ENCODE measurements around the gene ERCC6.

ERCC6 gene

GRCh38 chr10:49532461-49532860 is 6.5 kb downstream of the ERCC6 start:
- Mint-ChIP-seq H3K27me3 (no peaks in the 10 kb centered on the region), H3K27ac (no peak overlapping the region), H3K4me1 (ENCODE audit: low read depth) (peaks cover 28% of the 10 kb centered on the region), H3K36me3 (ENCODE audit: low read depth) (peaks cover 56% of the 10 kb centered on the region), H3K4me3 (no peak overlapping the region), H3K9me3 (no peaks in the 10 kb centered on the region)
- no peak for DNase-seq

DNA sequence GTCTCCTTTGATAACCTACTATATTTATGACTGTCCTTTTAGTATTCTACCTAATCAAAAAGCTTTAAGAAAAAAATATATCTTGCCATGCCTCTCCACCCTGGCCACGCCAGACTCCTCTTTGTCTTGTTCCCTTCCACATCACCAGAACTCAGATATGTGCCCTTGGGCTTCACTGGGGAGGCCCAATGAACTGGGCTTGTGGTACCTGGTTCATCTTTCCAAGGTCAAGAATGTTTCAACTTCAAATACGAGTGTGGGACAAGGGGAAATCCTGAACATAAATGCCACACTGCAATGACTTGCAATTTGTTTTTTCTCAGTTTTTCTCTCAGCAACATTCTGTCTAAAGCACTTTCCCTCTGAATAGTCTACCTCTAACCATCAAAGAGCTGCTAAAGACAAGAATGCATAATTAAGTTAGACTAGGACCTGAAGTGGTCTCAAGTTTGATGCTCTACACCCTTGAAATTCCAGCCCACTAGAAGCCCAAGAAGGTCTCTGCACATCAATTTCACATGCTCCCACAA is 9.9 kb downstream of the ERCC6 start:
- Mint-ChIP-seq H3K4me3 (no peak overlapping the region), H3K27me3 (no peaks in the 10 kb centered on the region), H3K4me1 (ENCODE audit: low read depth) (peaks cover 10% of the 10 kb centered on the region), H3K36me3 (ENCODE audit: low read depth) (peaks cover 76% of the 10 kb centered on the region), H3K27ac (no peak overlapping the region), H3K9me3 (no peaks in the 10 kb centered on the region)
- DNase-seq: no peak

- no peaks in the 10 kb centered on the region for H3K27me3 Mint-ChIP-seq
- no peak overlapping the region for H3K27ac Mint-ChIP-seq
- peaks cover 87% of the 10 kb centered on the region for H3K36me3 Mint-ChIP-seq (ENCODE audit: low read depth)
- H3K4me3 Mint-ChIP-seq: no peak overlapping the region
- peaks cover 10% of the 10 kb centered on the region for H3K4me1 Mint-ChIP-seq (ENCODE audit: low read depth)
- DNase-seq: no peak
- no peaks in the 10 kb centered on the region for H3K9me3 Mint-ChIP-seq
Observed at GRCh38 chr10:49527850-49528249, 11.1 kb downstream of the ERCC6 start.

GRCh38 chr10:49527061-49527460 is 11.9 kb downstream of the ERCC6 start:
- DNase-seq: no peak
- no peak overlapping the region for H3K27ac Mint-ChIP-seq
- H3K27me3 Mint-ChIP-seq: no peaks in the 10 kb centered on the region
- peaks cover 10% of the 10 kb centered on the region for H3K4me1 Mint-ChIP-seq (ENCODE audit: low read depth)
- H3K4me3 Mint-ChIP-seq: no peak overlapping the region
- H3K9me3 Mint-ChIP-seq: no peaks in the 10 kb centered on the region
- peaks cover 84% of the 10 kb centered on the region for H3K36me3 Mint-ChIP-seq (ENCODE audit: low read depth)

DNA sequence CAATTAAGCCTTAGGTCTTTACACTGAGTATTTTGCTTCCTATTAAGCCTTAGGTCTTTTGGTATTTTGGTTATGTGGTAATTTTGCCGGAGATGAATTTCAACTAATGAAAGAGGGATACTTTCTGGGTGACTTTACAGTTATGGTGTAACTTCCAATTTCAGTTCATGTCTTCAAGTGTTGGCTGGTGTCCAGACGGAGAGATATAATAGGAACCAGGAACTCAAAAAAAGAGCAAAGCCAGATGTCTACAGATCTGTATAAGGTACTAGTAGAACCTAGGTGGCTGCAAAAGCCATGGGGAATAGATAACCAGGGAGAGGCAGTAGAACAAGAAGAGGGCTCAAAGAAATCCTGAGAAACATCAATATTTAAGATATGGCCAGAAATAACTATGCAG is 12.3 kb downstream of the ERCC6 start:
- H3K27ac Mint-ChIP-seq: no peak overlapping the region
- H3K4me1 Mint-ChIP-seq (ENCODE audit: low read depth): peaks cover 6% of the 10 kb centered on the region
- H3K27me3 Mint-ChIP-seq: no peaks in the 10 kb centered on the region
- DNase-seq: no peak
- peaks cover 83% of the 10 kb centered on the region for H3K36me3 Mint-ChIP-seq (ENCODE audit: low read depth)
- no peak overlapping the region for H3K4me3 Mint-ChIP-seq
- no peaks in the 10 kb centered on the region for H3K9me3 Mint-ChIP-seq

- Mint-ChIP-seq H3K27me3 (no peaks in the 10 kb centered on the region), H3K4me3 (no peak overlapping the region), H3K9me3 (no peaks in the 10 kb centered on the region), H3K36me3 (ENCODE audit: low read depth) (peaks cover 89% of the 10 kb centered on the region), H3K4me1 (ENCODE audit: low read depth) (no peaks in the 10 kb centered on the region), H3K27ac (no peak overlapping the region)
- no peak for DNase-seq
Observed at GRCh38 chr10:49524496-49524895, 14.4 kb downstream of the ERCC6 start.

- H3K36me3 Mint-ChIP-seq (ENCODE audit: low read depth): peaks cover 88% of the 10 kb centered on the region
- no peaks in the 10 kb centered on the region for H3K4me1 Mint-ChIP-seq (ENCODE audit: low read depth)
- H3K27me3 Mint-ChIP-seq: no peaks in the 10 kb centered on the region
- no peak overlapping the region for H3K27ac Mint-ChIP-seq
- no peak for DNase-seq
- H3K4me3 Mint-ChIP-seq: no peak overlapping the region
- no peaks in the 10 kb centered on the region for H3K9me3 Mint-ChIP-seq
Observed at GRCh38 chr10:49523301-49523700, 15.6 kb downstream of the ERCC6 start.

- Mint-ChIP-seq H3K27me3 (no peaks in the 10 kb centered on the region), H3K36me3 (ENCODE audit: low read depth) (peaks cover 85% of the 10 kb centered on the region), H3K4me1 (ENCODE audit: low read depth) (no peaks in the 10 kb centered on the region), H3K27ac (no peak overlapping the region), H3K4me3 (no peak overlapping the region), H3K9me3 (no peaks in the 10 kb centered on the region)
- DNase-seq: no peak
Observed at GRCh38 chr10:49521062-49521461, 17.9 kb downstream of the ERCC6 start.

- Mint-ChIP-seq H3K27ac (no peak overlapping the region), H3K36me3 (ENCODE audit: low read depth) (peaks cover 85% of the 10 kb centered on the region), H3K4me1 (ENCODE audit: low read depth) (no peaks in the 10 kb centered on the region), H3K9me3 (no peaks in the 10 kb centered on the region), H3K4me3 (no peak overlapping the region), H3K27me3 (no peaks in the 10 kb centered on the region)
- DNase-seq: no peak
Observed at GRCh38 chr10:49520122-49520775, 18.7 kb downstream of the ERCC6 start.

DNA sequence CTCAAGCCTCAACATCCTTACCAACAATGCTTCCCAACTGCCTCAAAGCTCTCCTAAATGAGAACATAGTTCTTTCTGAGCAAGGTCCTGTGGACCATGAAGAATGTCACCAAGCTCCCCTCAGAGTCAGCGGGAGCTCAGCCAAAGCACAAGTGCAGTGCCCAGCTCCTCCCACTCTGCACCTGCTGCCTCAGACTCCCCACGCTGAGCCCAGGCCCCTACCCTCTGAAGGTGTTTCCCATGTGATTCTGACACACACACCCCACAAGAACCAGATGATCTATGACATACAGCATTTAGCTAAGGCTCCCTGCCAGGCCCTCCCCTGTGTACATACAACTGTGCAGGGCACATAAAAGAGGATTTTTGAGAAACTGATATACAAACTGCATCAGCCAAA is 19.2 kb downstream of the ERCC6 start:
- H3K36me3 Mint-ChIP-seq (ENCODE audit: low read depth): peaks cover 84% of the 10 kb centered on the region
- DNase-seq: no peak
- H3K27ac Mint-ChIP-seq: no peak overlapping the region
- no peak overlapping the region for H3K4me3 Mint-ChIP-seq
- no peaks in the 10 kb centered on the region for H3K4me1 Mint-ChIP-seq (ENCODE audit: low read depth)
- no peaks in the 10 kb centered on the region for H3K9me3 Mint-ChIP-seq
- H3K27me3 Mint-ChIP-seq: no peaks in the 10 kb centered on the region

GRCh38 chr10:49518982-49519578 is 19.8 kb downstream of the ERCC6 start:
- Mint-ChIP-seq H3K36me3 (ENCODE audit: low read depth) (peaks cover 79% of the 10 kb centered on the region), H3K27me3 (no peaks in the 10 kb centered on the region), H3K4me3 (no peak overlapping the region), H3K4me1 (ENCODE audit: low read depth) (no peaks in the 10 kb centered on the region), H3K27ac (no peak overlapping the region), H3K9me3 (no peaks in the 10 kb centered on the region)
- DNase-seq: no peak

DNA sequence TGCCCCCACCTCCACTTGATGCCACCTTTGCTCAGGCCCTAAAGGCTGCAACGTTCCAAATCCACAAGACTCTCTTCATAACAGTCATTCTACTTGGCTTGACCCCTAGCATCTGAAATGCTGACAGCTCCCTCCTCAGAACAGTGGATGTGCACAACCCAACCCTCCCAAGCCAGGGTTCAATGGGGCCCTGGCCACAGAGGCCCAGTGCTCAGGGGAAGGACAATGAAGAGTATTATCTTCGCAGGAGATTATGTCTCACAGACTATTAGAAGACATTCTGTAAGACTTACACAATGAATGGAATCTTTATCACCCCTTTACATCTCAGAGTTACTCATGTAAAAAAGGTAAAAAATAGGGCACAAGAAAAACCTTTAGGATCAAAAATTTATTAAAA is 20.4 kb downstream of the ERCC6 start:
- no peaks in the 10 kb centered on the region for H3K27me3 Mint-ChIP-seq
- H3K36me3 Mint-ChIP-seq (ENCODE audit: low read depth): peaks cover 75% of the 10 kb centered on the region
- H3K9me3 Mint-ChIP-seq: no peaks in the 10 kb centered on the region

DNA sequence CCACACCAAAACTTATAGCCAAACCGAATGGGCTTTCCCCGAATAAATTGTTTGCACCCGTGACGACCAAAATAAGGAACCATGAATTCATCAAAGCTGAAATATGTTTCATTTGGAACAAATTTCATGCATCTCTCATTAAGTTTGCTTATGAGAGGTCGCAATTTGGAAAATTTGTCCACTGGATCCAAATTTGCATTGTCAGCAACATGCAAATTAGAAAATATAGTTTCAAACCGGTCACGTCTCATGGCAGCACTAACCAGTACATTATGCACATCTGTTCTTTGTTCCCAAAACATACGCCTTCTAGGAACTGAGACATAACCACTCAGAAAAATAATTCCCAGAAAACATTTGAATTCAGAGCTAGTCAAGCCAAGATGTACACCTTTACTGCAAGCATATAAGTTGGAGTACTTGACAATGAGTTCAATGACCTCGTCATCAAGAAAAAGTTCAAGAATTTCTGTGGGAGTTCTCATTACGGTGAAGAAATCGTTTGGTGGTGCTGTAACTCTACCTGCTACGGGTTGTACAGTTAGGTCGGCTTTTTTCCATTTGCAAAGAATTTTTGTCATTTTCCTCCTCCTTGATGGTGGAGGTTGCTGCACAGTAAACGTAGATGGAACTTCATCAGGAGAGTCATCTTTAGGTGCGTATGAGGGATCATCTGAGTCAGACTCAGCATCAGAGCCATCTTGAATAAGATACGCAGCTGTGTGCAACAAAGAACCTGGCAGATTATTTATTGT is 22.5 kb downstream of the ERCC6 start:
- Mint-ChIP-seq H3K36me3 (ENCODE audit: low read depth) (peaks cover 64% of the 10 kb centered on the region), H3K27ac (no peak overlapping the region), H3K4me3 (no peak overlapping the region), H3K9me3 (no peaks in the 10 kb centered on the region), H3K27me3 (no peaks in the 10 kb centered on the region), H3K4me1 (ENCODE audit: low read depth) (no peaks in the 10 kb centered on the region)
- no peak for DNase-seq

More for the DNA sequence above, 20.4 kb downstream of the ERCC6 start:
- H3K27ac Mint-ChIP-seq: no peak overlapping the region
- DNase-seq: no peak
- no peak overlapping the region for H3K4me3 Mint-ChIP-seq
- no peaks in the 10 kb centered on the region for H3K4me1 Mint-ChIP-seq (ENCODE audit: low read depth)

GRCh38 chr10:49512121-49512809 is 26.7 kb downstream of the ERCC6 start:
- Mint-ChIP-seq H3K36me3 (ENCODE audit: low read depth) (peaks cover 30% of the 10 kb centered on the region), H3K27ac (no peak overlapping the region), H3K4me1 (ENCODE audit: low read depth) (peaks cover 25% of the 10 kb centered on the region), H3K4me3 (no peak overlapping the region), H3K27me3 (peaks cover 11% of the 10 kb centered on the region), H3K9me3 (no peaks in the 10 kb centered on the region)
- DNase-seq: no peak
